HepG2 (cell line): ENCODE data around the gene LMX1B. TPM values are rescaled to one million over a fixed set of nuclear protein-coding genes. Genes with fewer than 3 reads are reported as not detected.
A peak's percentile ranks its signal among the peaks of the same experiment; 100 is the strongest.

Experiments used
- ATAC-seq: fragments of 200-7000 bp; cut with Tn5 transposase; 3 replicates; pipeline ENCODE4 v1.9.1; 2020; ENCODE audit warnings: mild to moderate bottlenecking, moderate library complexity
- BruUV-seq: library from RNA; stranded (reverse); fragments of 400-500 nt; replicated peaks from 2 replicates; lab custom pipeline; 2021; lab: Mats Ljungman, UMichigan
- CTCF ChIA-PET: fragments of 300-600 bp; formaldehyde crosslinking; extraction: SDS; loops from one replicate; lab custom pipeline; 2021; ENCODE audit warnings: low total read pairs, inconsistent platforms, low intra/inter-chr PET ratio; lab: Yijun Ruan, JAX
- POLR2A ChIA-PET: fragments of 350-600 bp; sonication (Branson Sonifier 250); formaldehyde crosslinking; loops from one replicate; lab custom pipeline; 2020; ENCODE audit warnings: antibody characterized with exemption, inconsistent platforms; lab: Yijun Ruan, JAX
- DNase-seq: peaks from one replicate; pipeline ENCODE4 v3.0.0-alpha.2; 2015; ENCODE audit warnings: low spot score
- FAIRE-seq: peaks from 3 replicates; lab custom pipeline; 2011; peaks lifted over from hg19 to GRCh38; lab: Jason Lieb, UNC
- H2AFZ ChIP-seq: one replicate; pipeline ENCODE4 v1.6.1; 2011; ENCODE audit warnings: low read length, inconsistent platforms
- H3K27ac ChIP-seq: fragments of 300-600 bp; 3 replicates; pipeline ENCODE4 v1.8.0; 2011; ENCODE audit warnings: mixed run types, mild to moderate bottlenecking, mixed read lengths, low read length, inconsistent platforms; ENCODE audit not compliant: insufficient read depth; ENCODE audit errors: extremely low read length
- H3K27me3 ChIP-seq, 2 experiments: fragments of 200-600 bp in 1 of 2; 2 replicates in 1 of 2; 3 replicates in 1 of 2; pipeline versions ENCODE4 v1.6.0 to v1.8.0; 2011; ENCODE audit warnings: low read length in 2 of 2, mild to moderate bottlenecking in 2 of 2, moderate library complexity in 2 of 2, inconsistent platforms in 1 of 2; ENCODE audit not compliant: insufficient read depth in 2 of 2, control insufficient read depth in 1 of 2
- H3K36me3 ChIP-seq, 2 experiments: fragments of 200-600 bp in 1 of 2; replicated peaks in 1 of 2; 2 replicates in 1 of 2; 3 replicates in 1 of 2; pipeline versions ENCODE4 v1.5.1 to v1.8.0; 2011; ENCODE audit warnings: low read length in 2 of 2, inconsistent platforms in 1 of 2; ENCODE audit not compliant: insufficient read depth in 2 of 2, control insufficient read depth in 1 of 2
- H3K4me1 ChIP-seq: 2 replicates; pipeline ENCODE4 v1.5.1; 2012; ENCODE audit warnings: low read length, inconsistent platforms; ENCODE audit not compliant: insufficient read depth
- H3K4me2 ChIP-seq: 2 replicates; pipeline ENCODE4 v1.6.0; 2011; ENCODE audit warnings: low read depth, low read length, inconsistent platforms
- H3K4me3 ChIP-seq, 3 experiments: fragments of 200-600 bp in 1 of 3; sonication (generic), shearing (Covaris generic) in 1 of 3; replicated peaks in 1 of 3; 2 replicates each; pipeline ENCODE4 v1.5.1; 2011 to 2016; ENCODE audit warnings: low read length in 3 of 3, inconsistent platforms in 2 of 3, low read depth in 2 of 3, mild to moderate bottlenecking in 2 of 3, control low read depth in 1 of 3, mixed read lengths in 1 of 3; ENCODE audit not compliant: insufficient read depth in 1 of 3
- H3K79me2 ChIP-seq: one replicate; pipeline ENCODE4 v1.6.1; 2011; ENCODE audit warnings: low read length, inconsistent platforms; ENCODE audit not compliant: insufficient read depth
- H3K9ac ChIP-seq: 2 replicates; pipeline ENCODE4 v1.6.0; 2011; ENCODE audit warnings: mild to moderate bottlenecking, low read depth, low read length, inconsistent platforms; ENCODE audit not compliant: insufficient read depth
- H3K9me3 ChIP-seq: 2 replicates; pipeline ENCODE4 v1.5.1; 2012; ENCODE audit warnings: mild to moderate bottlenecking, low read length
- H4K20me1 ChIP-seq: 2 replicates; pipeline ENCODE4 v1.6.0; 2011; ENCODE audit warnings: inconsistent platforms, mild to moderate bottlenecking, low read length, moderate library complexity; ENCODE audit not compliant: insufficient read depth
- HNF4A ChIP-seq: sonication (generic); formaldehyde crosslinking; IDR thresholded peaks from 2 replicates; pipeline ENCODE4 v1.4.0; 2020; ENCODE audit warnings: missing genetic modification reagents
- NR2C2 ChIP-seq: sonication (generic); formaldehyde crosslinking; IDR thresholded peaks from 2 replicates; pipeline ENCODE4 v1.4.0; 2020; ENCODE audit warnings: missing genetic modification reagents, mild to moderate bottlenecking, moderate library complexity, borderline replicate concordance
- ZFX ChIP-seq: sonication (generic); formaldehyde crosslinking; IDR thresholded peaks from 2 replicates; pipeline ENCODE4 v1.4.0; 2020; ENCODE audit warnings: mild to moderate bottlenecking, low read depth, missing genetic modification reagents, moderate library complexity
- ZNF230 ChIP-seq: sonication (generic); formaldehyde crosslinking; IDR thresholded peaks from 2 replicates; pipeline ENCODE4 v1.4.0; 2020; ENCODE audit warnings: mild to moderate bottlenecking, missing genetic modification reagents
- ZNF501 ChIP-seq: sonication (generic); formaldehyde crosslinking; IDR thresholded peaks from 2 replicates; pipeline ENCODE4 v1.5.1; 2020; ENCODE audit warnings: mild to moderate bottlenecking, moderate library complexity, missing genetic modification reagents
- ZNF589 ChIP-seq: sonication (generic); formaldehyde crosslinking; conservative IDR thresholded peaks from 2 replicates; pipeline ENCODE4 v1.8.0; 2022; ENCODE audit warnings: mild to moderate bottlenecking, moderate library complexity, missing genetic modification reagents
- WGBS: methylation state at CpG from one replicate; pipeline ENCODE4 v1.1.6; 2017; ENCODE audit warnings: low lambda C conversion rate; 5-methylcytosine and 5-hydroxymethylcytosine counted together
- in situ Hi-C: cut with HindIII; loops from 2 replicates; pipeline ENCODE4 v1.10.0; 2017; ENCODE audit warnings: low pct_unique_long_range_greater_than_20kb; ENCODE audit not compliant: extremely low pct_ligation_motif_present
- intact Hi-C: fragments of 100-400 bp; cut with micrococcal nuclease; formaldehyde crosslinking; loops from one replicate; pipeline ENCODE4 v1.10.0; 2022; ENCODE audit not compliant: unreplicated experiment
- polyA plus RNA-seq, 8 experiments: library from polyadenylated mRNA; depleted of rRNA in 3 of 8; stranded (reverse) in 7 of 8; unstranded in 1 of 8; fragments of >200 nt; fragmentation: Illumina TruSeq in 4 of 8; extraction: Trizol in 4 of 8; gene quantifications; 2 replicates each; pipeline versions ENCODE4 v1.2.1 to v1.2.3, GENCODE V29; 2011 to 2016; ENCODE audit warnings: low read depth in 4 of 8, missing spikeins in 1 of 8, mixed read lengths in 1 of 8; ENCODE audit not compliant: insufficient read depth in 1 of 8
- total RNA-seq, 5 experiments: library from RNA; depleted of rRNA; stranded (reverse); fragments of >200 nt; fragmentation: Illumina TruSeq; extraction: Trizol; gene quantifications; 2 replicates each; pipeline ENCODE4 v1.2.3, GENCODE V29; 2016; ENCODE audit warnings: low read depth in 1 of 5

Gene LMX1B
- total and polyA plus RNA-seq, 2 of the 13 experiments (the other 11 are each of a cell fraction or from before 2014, with no cell fraction given): not detected

GRCh38 chr9:126609191-126609590 is 4.5 kb upstream of the LMX1B start:
- in situ Hi-C loops: no loop called here
- no peak for TF ChIP-seq ZNF589
- Histone ChIP-seq H3K4me1 (peaks cover 37% of the 10 kb centered on the region), H3K27ac (no peak overlapping the region), H3K4me3 (no peak overlapping the region), H3K9me3 (no peaks in the 10 kb centered on the region), H2AFZ (no peak overlapping the region), H3K9ac (no peak overlapping the region), H3K27me3 (peaks cover 24 to 66% of the 10 kb centered on the region in 2 experiments), H3K36me3 (no peaks in the 10 kb centered on the region), H3K79me2 (no peaks in the 10 kb centered on the region), H4K20me1 (peaks cover 5% of the 10 kb centered on the region; the same call in 1 of the 2 replicates), H3K4me2 (no peak overlapping the region)
- ChIA-PET POLR2A (no interaction called here), CTCF (no interaction called here)
- no CpG with 5 or more reads among the region's 6 CpGs for WGBS
- intact Hi-C loops: no loop called here
- no peak for FAIRE-seq
- ATAC-seq: no peak
- no peak for DNase-seq
- no TSS peak for BruUV-seq

DNA sequence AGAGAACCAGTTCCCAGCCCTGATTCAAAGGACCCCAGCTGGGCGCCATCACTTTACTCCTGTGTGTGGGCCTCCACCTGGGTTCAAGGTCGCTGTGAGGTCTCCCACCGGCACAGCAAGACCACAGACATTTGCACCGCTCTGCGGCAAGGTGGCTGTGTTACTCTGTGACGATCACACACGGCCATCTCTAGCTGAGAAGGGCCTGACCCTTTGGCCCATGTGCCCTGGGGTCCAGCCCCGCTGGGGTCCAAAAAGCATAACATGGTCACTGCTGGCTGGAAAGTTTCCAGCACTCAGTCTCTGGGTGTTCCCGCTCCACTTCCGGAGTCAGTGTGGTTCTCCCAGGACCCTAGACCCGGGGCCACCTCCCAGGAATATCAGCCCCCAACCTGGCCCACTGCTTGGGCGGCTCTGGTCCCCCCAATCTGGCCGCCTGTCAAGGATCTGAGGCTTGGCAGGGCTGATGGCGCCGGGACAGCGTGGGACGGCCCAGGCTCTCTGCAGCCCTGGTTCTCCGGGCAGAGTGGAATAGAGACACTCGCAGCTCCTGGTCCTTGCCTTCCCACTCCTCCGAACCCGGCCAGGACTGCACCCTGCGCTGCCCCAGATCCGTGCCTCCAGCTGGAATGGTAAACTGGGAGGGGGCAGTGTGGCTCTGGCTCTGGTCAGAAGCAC is 3.9 kb upstream of the LMX1B start:
- TF ChIP-seq ZNF230 (CRISPR knock-in tag): no peak
- TF ChIP-seq ZFX (CRISPR knock-in tag): 0 out of 2 replicates have a peak, but pooled peaks have one; percentile 17
- TF ChIP-seq ZNF501 (CRISPR knock-in tag): peak; percentile 37; the same call in 1 of the 2 replicates
- TF ChIP-seq NR2C2: 0 out of 2 replicates have a peak, but pooled peaks have one; percentile 20
- peak; percentile 21; the same call in 1 of the 2 replicates for TF ChIP-seq HNF4A (CRISPR knock-in tag)
- intact Hi-C loops: loop anchor here (2.0 to 5.0 kb wide), 3 partner anchors 52 to 172 kb away; no protein-coding TSS in a partner anchor
- POLR2A ChIA-PET: no interaction called here
- Histone ChIP-seq H3K9me3 (no peaks in the 10 kb centered on the region), H3K79me2 (no peaks in the 10 kb centered on the region), H3K27ac (no peak overlapping the region), H3K4me1 (peaks cover 42% of the 10 kb centered on the region), H3K4me3 (peak overlapping the region in 1 of 3 experiments; percentile 54; a peak in 1 of 6 replicates), H2AFZ (no peak overlapping the region), H3K9ac (no peak overlapping the region), H3K4me2 (peak overlapping the region; percentile 50; the same call in 1 of the 2 replicates), H3K36me3 (no peaks in the 10 kb centered on the region), H4K20me1 (peaks cover 5% of the 10 kb centered on the region; the same call in 1 of the 2 replicates), H3K27me3 (peaks cover 29 to 71% of the 10 kb centered on the region in 2 experiments)
- DNase-seq: no peak
- ATAC-seq: peak; percentile 6; the same call in 2 of the 3 replicates
- no TSS peak for BruUV-seq
- CTCF ChIA-PET: no interaction called here
- 28% methylated on average over 7 of the region's 23 CpGs for WGBS
- in situ Hi-C loops: loop anchor here (5.0 kb wide), 2 partner anchors 82 to 172 kb away; no protein-coding TSS in a partner anchor
- no peak for FAIRE-seq
